Effector CD8-positive, alpha-beta T cell (primary cell): ENCODE measurements around the gene DCAF8L2.
"Not testable (repeated sequence)": the region's sequence is repeated elsewhere in the genome, so short reads cannot be mapped to it uniquely, and the experiment has no call there.

ENCODE experiments used
- DNase-seq: peaks from one replicate; lab custom pipeline; 2025; lab: John Stamatoyannopoulos, UW

Gene DCAF8L2

GRCh38 chrX:27679281-27679680 is 89.1 kb downstream of the DCAF8L2 start:
- no peak for DNase-seq

GRCh38 chrX:27680726-27681125 is 90.6 kb downstream of the DCAF8L2 start:
- DNase-seq: no peak

- DNase-seq: not testable (repeated sequence)
These were observed 93.5 kb downstream of the DCAF8L2 start for GRCh38 chrX:27683566-27684208.

GRCh38 chrX:27694667-27695066 is 104.5 kb downstream of the DCAF8L2 start:
- no peak for DNase-seq

GRCh38 chrX:27706526-27706925 is 116.4 kb downstream of the DCAF8L2 start:
- DNase-seq: no peak

- DNase-seq: no peak
These were observed 125.5 kb downstream of the DCAF8L2 start for GRCh38 chrX:27715610-27716009.

GRCh38 chrX:27728291-27728690 is 138.1 kb downstream of the DCAF8L2 start:
- DNase-seq: no peak

DNA sequence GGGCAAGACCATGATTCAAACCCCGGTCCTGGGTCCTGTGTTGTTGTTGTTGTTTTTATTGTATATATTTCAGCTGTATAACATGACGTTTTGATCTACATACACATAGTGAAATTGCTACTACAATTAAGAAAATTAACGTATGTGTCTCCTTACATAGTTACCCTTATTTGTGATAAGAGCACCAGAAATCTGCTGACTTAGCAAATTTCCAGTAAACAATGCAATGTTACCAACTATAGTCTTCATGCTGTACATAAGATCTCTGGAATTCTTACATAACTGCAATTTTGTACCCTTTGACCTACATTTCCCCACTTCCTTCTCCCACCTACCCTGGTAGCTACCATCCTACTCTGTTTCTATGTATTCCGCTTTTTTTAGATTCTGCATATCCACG is 141.8 kb downstream of the DCAF8L2 start:
- no peak for DNase-seq

GRCh38 chrX:27735914-27736313 is 145.8 kb downstream of the DCAF8L2 start:
- no peak for DNase-seq

- no peak for DNase-seq
These were observed 150.8 kb downstream of the DCAF8L2 start for GRCh38 chrX:27740933-27741332.

- DNase-seq: not testable (repeated sequence)
These were observed 153.4 kb downstream of the DCAF8L2 start for GRCh38 chrX:27743521-27743920.

- no peak for DNase-seq
These were observed 156.4 kb downstream of the DCAF8L2 start for GRCh38 chrX:27746516-27746915.

GRCh38 chrX:27750298-27750697 is 160.2 kb downstream of the DCAF8L2 start:
- not testable (repeated sequence) for DNase-seq

DNA sequence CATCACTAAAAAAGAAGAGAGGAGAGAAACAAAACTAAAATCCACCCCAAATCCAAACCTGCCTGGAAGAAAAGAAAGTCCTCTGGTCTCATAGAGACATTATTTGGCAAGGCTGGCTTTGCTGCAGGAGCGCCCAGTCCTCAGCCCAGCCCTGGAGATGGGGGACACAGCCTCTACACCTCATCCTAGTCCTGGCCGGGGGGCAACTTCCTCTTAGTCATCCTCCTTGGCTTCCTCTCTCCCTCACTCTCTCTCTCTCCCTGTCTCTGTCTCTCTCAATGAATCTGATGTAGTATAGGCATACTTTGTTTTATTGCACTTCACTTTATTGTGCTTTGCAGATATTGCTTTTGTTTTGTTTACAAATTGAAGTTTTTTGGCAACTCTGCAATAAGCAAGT is 161.8 kb downstream of the DCAF8L2 start:
- no peak for DNase-seq

DNA sequence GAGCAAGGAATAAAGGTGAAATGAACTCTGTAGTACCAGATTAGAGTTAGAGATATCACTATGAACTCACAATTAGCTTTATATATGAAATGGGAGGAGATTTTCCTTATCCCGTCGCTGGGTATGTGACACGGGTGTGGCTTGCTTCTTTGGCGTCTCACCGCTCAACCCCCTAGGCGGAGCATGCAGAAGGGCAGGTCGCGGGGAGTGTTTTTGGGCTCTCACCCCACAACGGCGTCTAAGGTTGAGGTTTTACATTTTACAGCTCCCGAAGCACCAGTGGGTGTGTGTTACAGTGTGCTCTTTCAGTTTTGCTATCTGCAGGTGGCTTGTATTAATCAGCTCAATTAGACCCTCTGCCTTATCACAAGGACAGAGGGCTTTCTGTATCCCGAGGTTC is 175.6 kb downstream of the DCAF8L2 start:
- DNase-seq: no peak

GRCh38 chrX:27767387-27767786 is 177.2 kb downstream of the DCAF8L2 start:
- no peak for DNase-seq

DNA sequence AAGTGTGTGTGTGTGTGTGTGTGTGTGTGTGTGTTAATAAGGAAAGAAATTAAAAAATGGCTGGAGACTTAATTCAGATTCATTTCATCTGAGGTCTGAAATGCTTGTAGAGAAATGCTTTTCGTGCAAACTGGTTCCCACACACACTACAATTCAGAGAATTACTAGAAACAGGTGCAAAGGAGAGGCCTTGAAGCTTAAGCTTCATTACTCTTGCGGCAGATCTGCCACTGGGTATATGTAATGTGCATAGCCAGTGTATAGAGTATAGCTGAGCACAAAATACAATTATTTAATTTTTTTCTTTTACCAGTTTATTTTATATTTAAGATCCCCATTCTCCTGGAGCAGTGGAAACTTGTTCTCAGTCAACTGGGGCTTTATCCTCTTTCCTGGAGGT is 185.8 kb downstream of the DCAF8L2 start:
- no peak for DNase-seq

- DNase-seq: no peak
These were observed 206.6 kb downstream of the DCAF8L2 start for GRCh38 chrX:27796640-27797257.

DNA sequence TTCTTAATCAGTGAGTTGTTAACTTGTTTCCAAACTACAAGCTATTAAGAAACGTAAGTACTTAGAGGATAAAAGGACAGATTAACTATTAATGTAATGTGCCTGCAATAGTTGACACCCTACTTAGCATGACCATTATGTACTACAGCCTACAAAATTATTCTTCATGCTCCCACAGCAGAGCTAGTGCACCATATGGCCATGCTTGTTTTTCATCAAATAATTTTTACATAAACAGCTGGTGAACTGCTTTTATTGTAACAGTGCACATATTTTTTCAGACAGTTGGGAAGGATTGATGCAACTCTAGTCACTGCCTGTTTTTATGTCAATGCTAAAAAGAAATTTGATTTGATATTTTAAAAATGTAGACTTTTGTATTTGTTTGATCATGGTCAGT is 207.4 kb downstream of the DCAF8L2 start:
- DNase-seq: no peak
